HCT116 (cell line): ENCODE results near the gene PTPRR.

Experiments used
- POLR2A ChIP-seq: IDR thresholded peaks from 2 replicates; pipeline ENCODE4 v1.7.0; 2011; ENCODE audit warnings: borderline replicate concordance; ENCODE audit not compliant: insufficient read depth, insufficient read length; ENCODE audit errors: extremely low read depth
- TF ChIP-seq, protein P1 (sequence below), 3 experiments: fragments of 200-600 bp in 1 of 3; sonication (generic) in 1 of 3; IDR thresholded peaks in 2 of 3; conservative IDR thresholded peaks in 1 of 3; 2 replicates each; pipeline ENCODE4 v1.5.1; 2012 to 2017; ENCODE audit warnings: low read depth in 2 of 3, low read length in 2 of 3, antibody characterized with exemption in 1 of 3, borderline replicate concordance in 1 of 3, control low read depth in 1 of 3, mild to moderate bottlenecking in 1 of 3, mixed read lengths in 1 of 3, mixed run types in 1 of 3, moderate library complexity in 1 of 3; ENCODE audit not compliant: insufficient read depth in 1 of 3

DNA sequence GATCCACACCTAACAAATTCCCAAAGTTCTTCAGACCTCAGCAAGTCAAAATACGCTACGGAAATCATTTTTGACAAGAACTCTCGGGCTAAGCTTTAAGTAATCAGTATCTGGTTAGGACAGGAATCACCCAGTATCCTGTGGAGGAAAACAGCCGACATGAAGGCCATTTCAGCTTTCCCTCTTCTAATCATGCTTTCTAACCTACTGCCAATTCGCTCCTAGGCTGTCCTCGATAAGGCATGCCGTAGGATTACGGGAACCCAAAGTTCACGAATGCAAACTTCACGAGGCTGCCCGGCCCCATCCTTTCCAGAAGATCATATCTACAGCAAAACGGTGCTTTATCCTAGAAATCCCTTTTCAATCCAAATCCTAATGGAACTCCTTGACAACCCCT, 201.5 kb downstream of the PTPRR start:
- TF ChIP-seq, protein P1, sequence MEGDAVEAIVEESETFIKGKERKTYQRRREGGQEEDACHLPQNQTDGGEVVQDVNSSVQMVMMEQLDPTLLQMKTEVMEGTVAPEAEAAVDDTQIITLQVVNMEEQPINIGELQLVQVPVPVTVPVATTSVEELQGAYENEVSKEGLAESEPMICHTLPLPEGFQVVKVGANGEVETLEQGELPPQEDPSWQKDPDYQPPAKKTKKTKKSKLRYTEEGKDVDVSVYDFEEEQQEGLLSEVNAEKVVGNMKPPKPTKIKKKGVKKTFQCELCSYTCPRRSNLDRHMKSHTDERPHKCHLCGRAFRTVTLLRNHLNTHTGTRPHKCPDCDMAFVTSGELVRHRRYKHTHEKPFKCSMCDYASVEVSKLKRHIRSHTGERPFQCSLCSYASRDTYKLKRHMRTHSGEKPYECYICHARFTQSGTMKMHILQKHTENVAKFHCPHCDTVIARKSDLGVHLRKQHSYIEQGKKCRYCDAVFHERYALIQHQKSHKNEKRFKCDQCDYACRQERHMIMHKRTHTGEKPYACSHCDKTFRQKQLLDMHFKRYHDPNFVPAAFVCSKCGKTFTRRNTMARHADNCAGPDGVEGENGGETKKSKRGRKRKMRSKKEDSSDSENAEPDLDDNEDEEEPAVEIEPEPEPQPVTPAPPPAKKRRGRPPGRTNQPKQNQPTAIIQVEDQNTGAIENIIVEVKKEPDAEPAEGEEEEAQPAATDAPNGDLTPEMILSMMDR (IDR thresholded peaks at IDR 0.05 in 2 of 3, conservative IDR thresholded peaks at IDR 0.05 in 1 of 3; ENCODE audit: borderline replicate concordance in 1 of 3, insufficient read depth in 1 of 3, low read depth in 2 of 3, low read length in 2 of 3) = no peak
- TF ChIP-seq POLR2A = no peak
